HEK293 (cell line): ENCODE results near the gene ASCC1.
"Not testable (repeated sequence)": the region's sequence is repeated elsewhere in the genome, so short reads cannot be mapped to it uniquely, and the experiment has no call there.

Experiments
- CTCF ChIP-seq: fragments of 450-650 bp; formaldehyde crosslinking; IDR thresholded peaks from 2 replicates; pipeline ENCODE4 v1.5.1; 2016; ENCODE audit warnings: missing biosample characterization, missing genetic modification characterization
- GLI4 ChIP-seq: fragments of 450-650 bp; formaldehyde crosslinking; IDR thresholded peaks from 2 replicates; pipeline ENCODE4 v1.5.1; 2016; ENCODE audit warnings: missing biosample characterization, missing genetic modification characterization
- ZEB2 ChIP-seq: fragments of 450-650 bp; formaldehyde crosslinking; IDR thresholded peaks from 2 replicates; pipeline ENCODE4 v1.5.1; 2016; ENCODE audit warnings: missing biosample characterization, missing genetic modification characterization
- ZNF248 ChIP-seq: fragments of 450-650 bp; formaldehyde crosslinking; IDR thresholded peaks from 2 replicates; pipeline ENCODE4 v1.5.1; 2017; ENCODE audit warnings: missing biosample characterization, missing genetic modification characterization
- ZNF335 ChIP-seq: fragments of 450-650 bp; formaldehyde crosslinking; conservative IDR thresholded peaks from 2 replicates; pipeline ENCODE4 v1.5.1; 2016; ENCODE audit warnings: missing biosample characterization, missing genetic modification characterization
- ZNF398 ChIP-seq: fragments of 450-650 bp; formaldehyde crosslinking; IDR thresholded peaks from 2 replicates; pipeline ENCODE4 v1.5.1; 2017; ENCODE audit warnings: missing biosample characterization, missing genetic modification characterization
- ZNF549 ChIP-seq: fragments of 450-650 bp; IDR thresholded peaks from 2 replicates; pipeline ENCODE4 v1.5.1; 2018; ENCODE audit warnings: missing biosample characterization, missing genetic modification characterization, mild to moderate bottlenecking, inconsistent platforms, moderate library complexity
- TF ChIP-seq, protein P1 (sequence below): fragments of 450-650 bp; formaldehyde crosslinking; IDR thresholded peaks from 2 replicates; pipeline ENCODE4 v1.5.1; 2016; ENCODE audit warnings: missing biosample characterization, missing genetic modification characterization
- TF ChIP-seq, protein P2 (sequence below): IDR thresholded peaks from 2 replicates; pipeline ENCODE4 v1.6.1; 2011; ENCODE audit warnings: mild to moderate bottlenecking, low read depth, low read length, borderline replicate concordance
- TF ChIP-seq, protein P3 (sequence below): fragments of 450-650 bp; formaldehyde crosslinking; conservative IDR thresholded peaks from 2 replicates; pipeline ENCODE4 v1.5.1; 2016; ENCODE audit warnings: low read depth, missing biosample characterization, missing genetic modification characterization

DNA sequence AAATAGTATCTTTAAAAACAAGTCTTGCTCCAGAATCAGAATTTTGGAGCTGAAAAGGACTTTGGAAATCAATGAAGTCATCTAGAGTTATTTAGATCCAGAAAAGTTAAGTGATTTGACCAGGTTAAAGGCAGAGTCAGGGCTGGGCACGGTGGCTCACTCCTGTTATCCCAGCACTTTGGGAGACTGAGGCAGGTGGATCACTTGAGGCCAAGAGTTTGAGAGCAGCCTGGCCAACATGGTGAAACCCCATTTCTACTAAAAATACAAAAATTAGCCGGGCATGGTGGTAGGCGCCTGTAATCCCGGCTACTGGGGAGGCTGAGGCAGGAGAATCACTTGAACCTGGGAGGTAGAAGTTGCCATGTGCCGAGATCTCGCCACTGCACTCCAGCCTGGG lies 8.1 kb upstream of the ASCC1 start:
- not testable (repeated sequence) for TF ChIP-seq CTCF (tag by site-specific recombination); ZEB2 (tag by site-specific recombination); GLI4 (tag by site-specific recombination); ZNF335 (tag by site-specific recombination); ZNF549; ZNF248 (tag by site-specific recombination); ZNF398 (tag by site-specific recombination)
- TF ChIP-seq, protein P1, sequence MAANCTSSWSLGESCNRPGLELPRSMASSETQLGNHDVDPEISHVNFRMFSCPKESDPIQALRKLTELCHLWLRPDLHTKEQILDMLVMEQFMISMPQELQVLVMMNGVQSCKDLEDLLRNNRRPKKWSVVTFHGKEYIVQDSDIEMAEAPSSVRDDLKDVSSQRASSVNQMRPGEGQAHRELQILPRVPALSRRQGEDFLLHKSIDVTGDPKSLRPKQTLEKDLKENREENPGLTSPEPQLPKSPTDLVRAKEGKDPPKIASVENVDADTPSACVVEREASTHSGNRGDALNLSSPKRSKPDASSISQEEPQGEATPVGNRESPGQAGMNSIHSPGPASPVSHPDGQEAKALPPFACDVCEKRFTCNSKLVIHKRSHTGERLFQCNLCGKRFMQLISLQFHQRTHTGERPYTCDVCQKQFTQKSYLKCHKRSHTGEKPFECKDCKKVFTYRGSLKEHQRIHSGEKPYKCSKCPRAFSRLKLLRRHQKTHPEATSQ = not testable (repeated sequence)
- TF ChIP-seq, protein P2, sequence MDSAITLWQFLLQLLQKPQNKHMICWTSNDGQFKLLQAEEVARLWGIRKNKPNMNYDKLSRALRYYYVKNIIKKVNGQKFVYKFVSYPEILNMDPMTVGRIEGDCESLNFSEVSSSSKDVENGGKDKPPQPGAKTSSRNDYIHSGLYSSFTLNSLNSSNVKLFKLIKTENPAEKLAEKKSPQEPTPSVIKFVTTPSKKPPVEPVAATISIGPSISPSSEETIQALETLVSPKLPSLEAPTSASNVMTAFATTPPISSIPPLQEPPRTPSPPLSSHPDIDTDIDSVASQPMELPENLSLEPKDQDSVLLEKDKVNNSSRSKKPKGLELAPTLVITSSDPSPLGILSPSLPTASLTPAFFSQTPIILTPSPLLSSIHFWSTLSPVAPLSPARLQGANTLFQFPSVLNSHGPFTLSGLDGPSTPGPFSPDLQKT = not testable (repeated sequence)
- TF ChIP-seq, protein P3, sequence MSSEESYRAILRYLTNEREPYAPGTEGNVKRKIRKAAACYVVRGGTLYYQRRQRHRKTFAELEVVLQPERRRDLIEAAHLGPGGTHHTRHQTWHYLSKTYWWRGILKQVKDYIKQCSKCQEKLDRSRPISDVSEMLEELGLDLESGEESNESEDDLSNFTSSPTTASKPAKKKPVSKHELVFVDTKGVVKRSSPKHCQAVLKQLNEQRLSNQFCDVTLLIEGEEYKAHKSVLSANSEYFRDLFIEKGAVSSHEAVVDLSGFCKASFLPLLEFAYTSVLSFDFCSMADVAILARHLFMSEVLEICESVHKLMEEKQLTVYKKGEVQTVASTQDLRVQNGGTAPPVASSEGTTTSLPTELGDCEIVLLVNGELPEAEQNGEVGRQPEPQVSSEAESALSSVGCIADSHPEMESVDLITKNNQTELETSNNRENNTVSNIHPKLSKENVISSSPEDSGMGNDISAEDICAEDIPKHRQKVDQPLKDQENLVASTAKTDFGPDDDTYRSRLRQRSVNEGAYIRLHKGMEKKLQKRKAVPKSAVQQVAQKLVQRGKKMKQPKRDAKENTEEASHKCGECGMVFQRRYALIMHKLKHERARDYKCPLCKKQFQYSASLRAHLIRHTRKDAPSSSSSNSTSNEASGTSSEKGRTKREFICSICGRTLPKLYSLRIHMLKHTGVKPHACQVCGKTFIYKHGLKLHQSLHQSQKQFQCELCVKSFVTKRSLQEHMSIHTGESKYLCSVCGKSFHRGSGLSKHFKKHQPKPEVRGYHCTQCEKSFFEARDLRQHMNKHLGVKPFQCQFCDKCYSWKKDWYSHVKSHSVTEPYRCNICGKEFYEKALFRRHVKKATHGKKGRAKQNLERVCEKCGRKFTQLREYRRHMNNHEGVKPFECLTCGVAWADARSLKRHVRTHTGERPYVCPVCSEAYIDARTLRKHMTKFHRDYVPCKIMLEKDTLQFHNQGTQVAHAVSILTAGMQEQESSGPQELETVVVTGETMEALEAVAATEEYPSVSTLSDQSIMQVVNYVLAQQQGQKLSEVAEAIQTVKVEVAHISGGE (tag by site-specific recombination) = not testable (repeated sequence)
